COR-L47 (cell line): Measurements from ENCODE around the gene SHROOM3.

Experiments used
- DNase-seq: peaks from one replicate; lab custom pipeline; 2025; lab: John Stamatoyannopoulos, UW

The SHROOM3 gene

GRCh38 chr4:76540486-76540885 is 105.5 kb downstream of the SHROOM3 start:
- no peak for DNase-seq

GRCh38 chr4:76543378-76543777 is 108.3 kb downstream of the SHROOM3 start:
- DNase-seq, result no peak

- DNase-seq, result no peak
Observed at GRCh38 chr4:76544725-76545124, 109.7 kb downstream of the SHROOM3 start.

GRCh38 chr4:76545226-76545884 is 110.3 kb downstream of the SHROOM3 start:
- DNase-seq, result no peak

GRCh38 chr4:76546327-76546726 is 111.3 kb downstream of the SHROOM3 start:
- no peak for DNase-seq

GRCh38 chr4:76546759-76547742 is 112.0 kb downstream of the SHROOM3 start:
- DNase-seq, result no peak

- DNase-seq, result no peak
Observed at GRCh38 chr4:76548704-76549103, 113.7 kb downstream of the SHROOM3 start.

- no peak for DNase-seq
Observed at GRCh38 chr4:76549765-76550164, 114.7 kb downstream of the SHROOM3 start.

GRCh38 chr4:76550966-76551780 is 116.1 kb downstream of the SHROOM3 start:
- no peak for DNase-seq

- DNase-seq, result no peak
Observed at GRCh38 chr4:76554630-76555029, 119.6 kb downstream of the SHROOM3 start.

- no peak for DNase-seq
Observed at GRCh38 chr4:76556452-76556851, 121.4 kb downstream of the SHROOM3 start.

GRCh38 chr4:76558396-76559235 is 123.6 kb downstream of the SHROOM3 start:
- DNase-seq, result no peak

- no peak for DNase-seq
Observed at GRCh38 chr4:76559236-76560071, 124.4 kb downstream of the SHROOM3 start.

- DNase-seq, result no peak
Observed at GRCh38 chr4:76562161-76562560, 127.1 kb downstream of the SHROOM3 start.

GRCh38 chr4:76562836-76563453 is 127.9 kb downstream of the SHROOM3 start:
- DNase-seq, result no peak

- no peak for DNase-seq
Observed at GRCh38 chr4:76563454-76564122, 128.6 kb downstream of the SHROOM3 start.

- DNase-seq, result no peak
Observed at GRCh38 chr4:76564123-76564915, 129.3 kb downstream of the SHROOM3 start.

- no peak for DNase-seq
Observed at GRCh38 chr4:76568262-76568661, 133.2 kb downstream of the SHROOM3 start.

GRCh38 chr4:76569225-76569624 is 134.2 kb downstream of the SHROOM3 start:
- no peak for DNase-seq
